Endothelial cell (in vitro differentiated cells): Measurements from ENCODE around the gene CHCHD1. TPM values are rescaled to one million over a fixed set of nuclear protein-coding genes. Genes with fewer than 3 reads are reported as not detected.
"Not testable (repeated sequence)": the region's sequence is repeated elsewhere in the genome, so short reads cannot be mapped to it uniquely, and the experiment has no call there.

Experiments
- DNase-seq: peaks from one replicate; pipeline ENCODE4 v3.0.0; 2021; ENCODE audit warnings: low spot score
- H3K27ac Mint-ChIP-seq: one replicate; pipeline ENCODE4 v1.8.0; 2021; ENCODE audit warnings: mixed read lengths, inconsistent platforms; ENCODE audit not compliant: unreplicated experiment
- H3K27me3 Mint-ChIP-seq: one replicate; pipeline ENCODE4 v1.8.0; 2021; ENCODE audit warnings: mild to moderate bottlenecking, moderate library complexity, mixed read lengths, inconsistent platforms; ENCODE audit not compliant: unreplicated experiment
- H3K36me3 Mint-ChIP-seq: one replicate; pipeline ENCODE4 v1.8.0; 2021; ENCODE audit warnings: mild to moderate bottlenecking, low read depth, mixed read lengths, inconsistent platforms; ENCODE audit not compliant: unreplicated experiment
- H3K4me1 Mint-ChIP-seq: one replicate; pipeline ENCODE4 v1.8.0; 2021; ENCODE audit warnings: mild to moderate bottlenecking, mixed read lengths, inconsistent platforms; ENCODE audit not compliant: unreplicated experiment
- H3K4me3 Mint-ChIP-seq: one replicate; pipeline ENCODE4 v1.8.0; 2021; ENCODE audit warnings: mild to moderate bottlenecking, mixed read lengths, inconsistent platforms; ENCODE audit not compliant: unreplicated experiment
- H3K9me3 Mint-ChIP-seq: one replicate; pipeline ENCODE4 v1.8.0; 2021; ENCODE audit warnings: mixed read lengths, inconsistent platforms; ENCODE audit not compliant: unreplicated experiment
- CTCF ChIP-seq: fragments of 200-600 bp; sonication (generic); IDR thresholded peaks from one replicate; pipeline ENCODE4 v1.5.0; 2021; ENCODE audit warnings: antibody characterized with exemption; ENCODE audit not compliant: unreplicated experiment
- total RNA-seq: library from RNA; stranded (reverse); fragmentation: NEBNext Ultra II Directional; extraction: Animal tissue kit (Norgen Biotek cat#: 25700); gene quantifications from one replicate; pipeline ENCODE4 v1.2.1, GENCODE V29; 2021; ENCODE audit not compliant: unreplicated experiment

CHCHD1 gene
- total RNA-seq, 1 donor from 2014 or later = 22.5 TPM

DNA sequence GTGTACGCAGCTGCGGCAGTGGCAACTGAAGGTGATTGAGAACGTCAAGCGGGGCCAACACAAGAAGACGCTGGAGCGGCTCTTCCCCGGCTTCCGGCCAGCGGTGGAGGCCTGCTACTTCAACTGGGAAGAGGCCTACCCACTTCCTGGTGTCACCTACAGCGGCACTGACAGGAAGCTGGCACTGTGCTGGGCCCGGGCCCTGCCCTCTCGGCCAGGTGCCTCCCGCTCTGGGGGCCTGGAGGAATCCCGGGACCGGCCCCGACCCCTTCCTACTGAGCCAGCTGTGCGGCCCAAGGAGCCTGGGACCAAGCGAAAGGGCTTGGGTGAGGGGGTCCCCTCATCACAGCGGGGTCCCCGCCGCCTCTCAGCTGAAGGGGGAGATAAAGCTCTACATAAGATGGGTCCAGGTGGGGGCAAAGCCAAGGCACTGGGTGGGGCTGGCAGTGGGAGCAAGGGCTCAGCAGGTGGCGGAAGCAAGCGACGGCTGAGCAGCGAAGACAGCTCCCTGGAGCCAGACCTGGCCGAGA lies 10.1 kb downstream of the CHCHD1 start:
- Mint-ChIP-seq H3K9me3 (no peaks in the 10 kb centered on the region), H3K4me3 (no peak overlapping the region), H3K27me3 (peaks cover 12% of the 10 kb centered on the region), H3K27ac (no peak overlapping the region), H3K4me1 (peaks cover 8% of the 10 kb centered on the region), H3K36me3 (peaks cover 54% of the 10 kb centered on the region)
- TF ChIP-seq CTCF = no peak
- no peak for DNase-seq

- H3K36me3 Mint-ChIP-seq = peaks cover 67% of the 10 kb centered on the region
- H3K4me1 Mint-ChIP-seq = no peaks in the 10 kb centered on the region
- H3K4me3 Mint-ChIP-seq = peak overlapping the region; percentile 38
- TF ChIP-seq CTCF = no peak
- no peak for DNase-seq
- H3K27me3 Mint-ChIP-seq = peaks cover 15% of the 10 kb centered on the region
- H3K27ac Mint-ChIP-seq = no peak overlapping the region
- H3K9me3 Mint-ChIP-seq = no peaks in the 10 kb centered on the region
These were observed 11.6 kb downstream of the CHCHD1 start for GRCh38 chr10:73793456-73793855.

DNA sequence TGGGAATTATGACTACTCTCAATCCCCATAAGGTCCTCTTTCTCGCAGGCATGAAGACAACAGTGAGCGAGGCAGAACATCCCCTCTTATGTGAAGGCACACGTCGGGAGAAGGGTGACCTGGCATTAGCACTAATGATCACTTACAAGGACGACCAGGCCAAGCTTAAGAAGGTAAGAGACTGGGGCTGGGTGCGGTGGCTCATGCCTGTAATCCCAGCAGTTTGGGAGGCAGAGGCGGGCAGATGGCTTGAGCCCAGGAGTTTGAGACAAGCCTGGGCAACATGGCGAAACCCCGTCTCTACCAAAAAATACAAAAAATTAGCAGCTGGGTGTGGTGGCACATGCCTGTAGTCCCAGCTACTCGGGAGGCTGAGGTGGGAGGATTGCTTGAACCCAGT lies 13.6 kb downstream of the CHCHD1 start:
- Mint-ChIP-seq H3K4me3 (peak overlapping the region; percentile 73), H3K36me3 (peaks cover 65% of the 10 kb centered on the region)

DNA sequence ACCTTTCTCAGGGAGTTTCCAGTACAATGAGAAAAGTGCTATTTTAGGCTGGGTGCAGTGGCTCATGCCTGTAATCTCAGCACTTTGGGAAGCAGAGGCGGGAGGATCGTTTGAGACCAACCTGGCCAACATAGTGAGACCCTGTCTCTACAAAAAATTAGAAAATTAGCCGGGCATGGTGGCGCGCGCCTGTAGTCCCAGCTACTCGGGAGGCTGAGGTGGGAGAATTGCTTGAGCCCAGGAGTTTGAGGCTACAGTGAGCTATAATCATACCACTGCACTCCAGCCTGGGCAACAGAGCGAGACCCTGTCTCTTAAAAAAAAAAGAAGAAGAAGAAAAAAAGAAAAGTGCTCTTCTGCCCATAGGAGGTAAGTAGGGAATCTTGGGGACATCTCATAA lies 14.2 kb downstream of the CHCHD1 start:
- not testable (repeated sequence) for H3K27ac Mint-ChIP-seq, H3K4me1 Mint-ChIP-seq, H3K9me3 Mint-ChIP-seq, DNase-seq
- Mint-ChIP-seq H3K27me3 (peaks cover 15% of the 10 kb centered on the region), H3K36me3 (peaks cover 60% of the 10 kb centered on the region), H3K4me3 (peak overlapping the region; percentile 68)

More for the DNA sequence above, 13.6 kb downstream of the CHCHD1 start:
- peaks cover 18% of the 10 kb centered on the region for H3K27me3 Mint-ChIP-seq
- H3K4me1 Mint-ChIP-seq, DNase-seq, H3K9me3 Mint-ChIP-seq, H3K27ac Mint-ChIP-seq: not testable (repeated sequence)

DNA sequence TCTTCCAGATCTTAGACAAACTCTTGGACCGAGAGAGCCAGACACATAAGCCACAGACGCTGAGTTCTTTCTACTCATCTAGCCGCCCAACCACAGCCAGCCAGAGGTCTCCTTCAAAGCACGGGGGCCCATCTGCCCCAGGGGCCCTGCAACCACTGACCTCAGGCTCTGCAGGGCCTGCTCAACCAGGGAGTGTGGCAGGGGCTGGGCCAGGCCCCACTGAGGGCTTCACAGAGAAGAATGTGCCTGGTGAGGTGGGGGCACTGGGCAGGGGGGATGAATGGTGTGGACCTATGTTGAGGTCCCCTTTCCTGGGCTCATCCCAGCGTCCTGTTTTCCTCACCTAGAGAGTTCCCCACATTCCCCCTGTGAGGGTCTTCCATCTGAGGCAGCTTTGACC lies 14.9 kb downstream of the CHCHD1 start:
- H3K36me3 Mint-ChIP-seq = peaks cover 53% of the 10 kb centered on the region
- H3K27ac Mint-ChIP-seq = no peak overlapping the region
- DNase-seq = no peak
- no peaks in the 10 kb centered on the region for H3K9me3 Mint-ChIP-seq
- TF ChIP-seq CTCF = no peak
- no peaks in the 10 kb centered on the region for H3K4me1 Mint-ChIP-seq
- peak overlapping the region; percentile 68 for H3K4me3 Mint-ChIP-seq
- peaks cover 17% of the 10 kb centered on the region for H3K27me3 Mint-ChIP-seq

DNA sequence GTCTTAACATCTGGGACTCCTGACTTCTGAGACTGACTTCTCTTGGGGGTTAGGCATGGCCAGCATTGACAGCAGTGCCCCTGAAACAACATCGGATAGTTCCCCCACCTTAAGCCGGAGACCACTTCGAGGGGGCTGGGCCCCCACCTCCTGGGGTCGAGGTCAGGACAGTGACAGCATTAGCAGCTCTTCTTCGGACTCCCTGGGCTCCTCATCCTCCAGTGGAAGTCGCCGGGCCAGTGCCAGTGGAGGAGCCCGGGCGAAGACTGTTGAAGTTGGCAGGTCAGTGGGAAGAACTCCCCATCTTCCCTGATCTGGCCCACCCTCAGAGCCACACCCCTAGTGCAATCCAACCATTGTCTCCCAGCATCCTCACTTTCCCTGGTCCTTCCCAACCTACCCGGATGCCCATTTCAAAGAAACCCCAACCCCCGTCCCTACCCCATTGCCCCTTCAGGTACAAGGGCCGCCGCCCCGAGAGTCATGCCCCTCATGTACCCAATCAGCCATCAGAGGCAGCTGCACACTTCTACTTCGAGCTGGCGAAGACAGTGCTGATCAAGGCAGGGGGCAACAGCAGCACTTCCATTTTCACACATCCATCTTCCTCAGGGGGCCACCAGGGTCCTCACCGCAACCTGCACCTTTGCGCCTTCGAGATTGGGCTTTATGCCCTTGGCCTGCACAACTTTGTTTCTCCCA lies 15.6 kb downstream of the CHCHD1 start:
- Mint-ChIP-seq H3K9me3 (no peaks in the 10 kb centered on the region), H3K27ac (no peak overlapping the region), H3K36me3 (peaks cover 55% of the 10 kb centered on the region), H3K27me3 (peaks cover 19% of the 10 kb centered on the region), H3K4me3 (peak overlapping the region; percentile 71), H3K4me1 (no peaks in the 10 kb centered on the region)
- TF ChIP-seq CTCF = no peak
- no peak for DNase-seq
